ENCODE data around the gene ZNF830.

The ZNF830 gene

GRCh38 chr17:35002876-35003551 is 41.7 kb downstream of the ZNF830 start:
- H3K9me3 Mint-ChIP-seq: no peaks in the 10 kb centered on the region
- H3K4me1 Mint-ChIP-seq (ENCODE audit: low read depth): peaks cover 4% of the 10 kb centered on the region
- H3K27me3 Mint-ChIP-seq: no peaks in the 10 kb centered on the region
- H3K27ac Mint-ChIP-seq: peak overlapping the region; percentile 56
- H3K4me3 Mint-ChIP-seq: no peak overlapping the region
- H3K36me3 Mint-ChIP-seq (ENCODE audit: low read depth): peaks cover 94% of the 10 kb centered on the region
- no peak for DNase-seq

- no peak for DNase-seq
- no peaks in the 10 kb centered on the region for H3K27me3 Mint-ChIP-seq
- peaks cover 93% of the 10 kb centered on the region for H3K36me3 Mint-ChIP-seq (ENCODE audit: low read depth)
- H3K4me3 Mint-ChIP-seq: no peak overlapping the region
- H3K4me1 Mint-ChIP-seq (ENCODE audit: low read depth): no peaks in the 10 kb centered on the region
- peak overlapping the region; percentile 56 for H3K27ac Mint-ChIP-seq
- H3K9me3 Mint-ChIP-seq: no peaks in the 10 kb centered on the region
These were observed 42.4 kb downstream of the ZNF830 start for GRCh38 chr17:35003778-35004177.

- Mint-ChIP-seq H3K27me3 (no peaks in the 10 kb centered on the region), H3K36me3 (ENCODE audit: low read depth) (peaks cover 95% of the 10 kb centered on the region), H3K4me3 (no peak overlapping the region), H3K4me1 (ENCODE audit: low read depth) (no peaks in the 10 kb centered on the region), H3K9me3 (no peaks in the 10 kb centered on the region), H3K27ac (peak overlapping the region; percentile 17)
- DNase-seq: no peak
These were observed 45.0 kb downstream of the ZNF830 start for GRCh38 chr17:35006345-35006744.

- no peak overlapping the region for H3K4me3 Mint-ChIP-seq
- DNase-seq: no peak
- peak overlapping the region; percentile 45 for H3K27ac Mint-ChIP-seq
- H3K4me1 Mint-ChIP-seq (ENCODE audit: low read depth): no peaks in the 10 kb centered on the region
- H3K27me3 Mint-ChIP-seq: no peaks in the 10 kb centered on the region
- no peaks in the 10 kb centered on the region for H3K9me3 Mint-ChIP-seq
- H3K36me3 Mint-ChIP-seq (ENCODE audit: low read depth): peaks cover 95% of the 10 kb centered on the region
These were observed 45.6 kb downstream of the ZNF830 start for GRCh38 chr17:35006961-35007360.

- no peak overlapping the region for H3K4me3 Mint-ChIP-seq
- peaks cover 96% of the 10 kb centered on the region for H3K36me3 Mint-ChIP-seq (ENCODE audit: low read depth)
- no peaks in the 10 kb centered on the region for H3K4me1 Mint-ChIP-seq (ENCODE audit: low read depth)
- no peaks in the 10 kb centered on the region for H3K9me3 Mint-ChIP-seq
- DNase-seq: no peak
- H3K27me3 Mint-ChIP-seq: no peaks in the 10 kb centered on the region
- H3K27ac Mint-ChIP-seq: peak overlapping the region; percentile 57
These were observed 48.8 kb downstream of the ZNF830 start for GRCh38 chr17:35010093-35010492.

- no peak for DNase-seq
- no peaks in the 10 kb centered on the region for H3K27me3 Mint-ChIP-seq
- no peaks in the 10 kb centered on the region for H3K4me1 Mint-ChIP-seq (ENCODE audit: low read depth)
- peak overlapping the region; percentile 35 for H3K27ac Mint-ChIP-seq
- no peak overlapping the region for H3K4me3 Mint-ChIP-seq
- peaks cover 98% of the 10 kb centered on the region for H3K36me3 Mint-ChIP-seq (ENCODE audit: low read depth)
- H3K9me3 Mint-ChIP-seq: no peaks in the 10 kb centered on the region
These were observed 50.4 kb downstream of the ZNF830 start for GRCh38 chr17:35011671-35012216.
